AG04449 (cell line): Measurements from ENCODE around the gene GCLC.

Experiments
- CTCF ChIA-PET: fragments of 350-600 bp; formaldehyde crosslinking; extraction: SDS; loops from one replicate; lab custom pipeline; 2021; ENCODE audit warnings: antibody characterized with exemption; lab: Yijun Ruan, JAX
- POLR2A ChIA-PET: fragments of 400-600, 350-600 bp; formaldehyde crosslinking; extraction: SDS; loops from one replicate; lab custom pipeline; 2020; ENCODE audit warnings: antibody characterized with exemption, inconsistent platforms; lab: Yijun Ruan, JAX
- DNase-seq: peaks from one replicate; pipeline ENCODE4 v3.0.0-alpha.2; 2010; ENCODE audit warnings: low read depth, low spot score
- H3K4me3 ChIP-seq: 2 replicates; pipeline ENCODE4 v1.5.1; 2011; ENCODE audit warnings: low read depth, mild to moderate bottlenecking, control low read depth, low read length
- CTCF ChIP-seq: IDR thresholded peaks from one replicate; pipeline ENCODE4 v1.5.1; 2011; ENCODE audit warnings: mild to moderate bottlenecking, moderate library complexity, low read length, control low read depth, inconsistent platforms; ENCODE audit not compliant: insufficient read depth; ENCODE audit errors: missing control alignments

GCLC gene

GRCh38 chr6:53456809-53457208 is 88.1 kb downstream of the GCLC start:
- no peak for TF ChIP-seq CTCF
- no peak overlapping the region for H3K4me3 ChIP-seq
- POLR2A ChIA-PET: no interaction called here
- no peak for DNase-seq
- CTCF ChIA-PET: interaction anchor here (1.1 to 3.2 kb wide), 5 partner anchors 10 to 284 kb away, joined by 3 to 8 read pairs (median 5); no protein-coding TSS in a partner anchor

- DNase-seq: no peak
- ChIA-PET CTCF (interaction anchor here (1.2 kb wide), 1 partner anchor 11 kb away, joined by 3 read pairs; no protein-coding TSS in a partner anchor), POLR2A (no interaction called here)
- no peak overlapping the region for H3K4me3 ChIP-seq
- no peak for TF ChIP-seq CTCF
Measured at GRCh38 chr6:53455678-53456077, 89.2 kb downstream of the GCLC start.

DNA sequence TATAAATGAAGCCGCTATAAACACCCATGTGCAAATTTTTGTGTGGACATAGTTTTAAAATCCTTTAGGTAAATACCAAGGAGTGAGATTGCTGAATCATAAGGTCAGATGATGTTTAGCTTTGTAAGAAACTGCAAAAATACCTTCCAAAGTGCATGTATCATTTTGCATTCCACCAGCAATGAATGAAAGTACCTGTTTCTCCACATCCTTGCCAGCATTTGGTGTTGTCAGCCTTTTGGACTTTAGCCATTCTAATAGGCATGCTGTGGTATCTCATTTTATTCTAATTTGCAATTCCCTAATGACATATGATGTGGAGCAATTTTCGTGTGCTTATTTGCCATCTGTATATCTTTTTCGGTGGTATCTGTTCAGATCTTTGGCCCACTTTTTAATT is 93.7 kb downstream of the GCLC start:
- ChIA-PET CTCF (interaction anchor here (1.2 to 1.9 kb wide), 3 partner anchors 13 to 19 kb away, joined by 3 to 4 read pairs (median 3); no protein-coding TSS in a partner anchor), POLR2A (no interaction called here)
- no peak overlapping the region for H3K4me3 ChIP-seq
- DNase-seq: no peak
- TF ChIP-seq CTCF: no peak

DNA sequence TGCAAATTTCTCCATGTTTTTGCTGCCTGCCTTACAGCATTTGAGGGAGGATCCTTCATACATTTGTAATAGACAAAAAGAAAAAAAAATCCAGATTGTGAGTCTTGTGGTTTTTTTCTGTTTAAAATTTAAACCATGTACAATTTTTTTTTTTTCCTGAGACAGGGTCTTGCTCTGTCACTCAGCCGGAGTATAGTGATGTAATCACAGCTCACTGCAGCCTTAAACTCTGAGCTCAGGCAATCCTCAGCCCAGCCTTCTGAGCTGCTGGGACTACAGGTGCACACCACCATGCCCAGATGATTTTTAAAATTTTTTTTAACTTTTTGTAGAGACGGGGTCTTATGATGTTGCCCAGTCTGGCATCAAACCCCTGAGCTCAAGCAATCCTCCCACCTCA is 97.0 kb downstream of the GCLC start:
- ChIA-PET POLR2A (no interaction called here), CTCF (interaction anchor here (0.6 to 2.3 kb wide), 3 partner anchors 9 to 758 kb away, joined by 3 to 9 read pairs (median 3); no protein-coding TSS in a partner anchor)
- H3K4me3 ChIP-seq: no peak overlapping the region
- DNase-seq: no peak
- TF ChIP-seq CTCF: no peak
